Measurements from ENCODE around the gene SLC38A3.

SLC38A3 gene

GRCh38 chr3:50171540-50172301 lies 33.4 kb upstream of the SLC38A3 start:
- no peaks in the 10 kb centered on the region for H3K4me1 ChIP-seq
- no peaks in the 10 kb centered on the region for H3K36me3 ChIP-seq
- DNase-seq, result no peak

GRCh38 chr3:50172626-50173220 lies 32.3 kb upstream of the SLC38A3 start:
- no peaks in the 10 kb centered on the region for H3K36me3 ChIP-seq
- DNase-seq, result no peak
- no peaks in the 10 kb centered on the region for H3K27me3 ChIP-seq
- no peak for TF ChIP-seq CTCF (IDR thresholded peaks at IDR 0.05; ENCODE audit: low read depth, low read length)
- H3K9me3 ChIP-seq, result no peaks in the 10 kb centered on the region
- no peak overlapping the region for H3K4me3 ChIP-seq (ENCODE audit: low read depth, low read length)
- H3K4me1 ChIP-seq, result no peaks in the 10 kb centered on the region

More at GRCh38 chr3:50171540-50172301, 33.4 kb upstream of the SLC38A3 start:
- Histone ChIP-seq H3K4me3 (ENCODE audit: low read depth, low read length) (no peak overlapping the region), H3K27me3 (no peaks in the 10 kb centered on the region), H3K9me3 (no peaks in the 10 kb centered on the region)
- TF ChIP-seq CTCF (IDR thresholded peaks at IDR 0.05; ENCODE audit: low read depth, low read length), result no peak

- H3K4me3 ChIP-seq (ENCODE audit: low read depth, low read length), result no peak overlapping the region
- no peaks in the 10 kb centered on the region for H3K36me3 ChIP-seq
- H3K4me1 ChIP-seq, result no peaks in the 10 kb centered on the region
- no peaks in the 10 kb centered on the region for H3K27me3 ChIP-seq
- DNase-seq, result no peak
- no peaks in the 10 kb centered on the region for H3K9me3 ChIP-seq
- TF ChIP-seq CTCF (IDR thresholded peaks at IDR 0.05; ENCODE audit: low read depth, low read length), result no peak
Measured at GRCh38 chr3:50173685-50174516, 31.2 kb upstream of the SLC38A3 start.

- no peaks in the 10 kb centered on the region for H3K36me3 ChIP-seq
- H3K4me3 ChIP-seq (ENCODE audit: low read depth, low read length), result no peak overlapping the region
- no peaks in the 10 kb centered on the region for H3K4me1 ChIP-seq
Measured at GRCh38 chr3:50174517-50174895, 30.6 kb upstream of the SLC38A3 start.

GRCh38 chr3:50174947-50175524 lies 30.0 kb upstream of the SLC38A3 start:
- H3K36me3 ChIP-seq, result no peaks in the 10 kb centered on the region
- H3K9me3 ChIP-seq, result no peaks in the 10 kb centered on the region
- no peaks in the 10 kb centered on the region for H3K27me3 ChIP-seq
- H3K4me3 ChIP-seq (ENCODE audit: low read depth, low read length), result no peak overlapping the region
- DNase-seq, result no peak
- no peak for TF ChIP-seq CTCF (IDR thresholded peaks at IDR 0.05; ENCODE audit: low read depth, low read length)
- no peaks in the 10 kb centered on the region for H3K4me1 ChIP-seq

More at GRCh38 chr3:50174517-50174895, 30.6 kb upstream of the SLC38A3 start:
- TF ChIP-seq CTCF (IDR thresholded peaks at IDR 0.05; ENCODE audit: low read depth, low read length), result no peak
- H3K9me3 ChIP-seq, result no peaks in the 10 kb centered on the region
- no peak for DNase-seq
- H3K27me3 ChIP-seq, result no peaks in the 10 kb centered on the region

Measured in BE2C (cell line).